Endothelial cell of umbilical vein (primary cell): ENCODE data around the gene LSP1. TPM values are rescaled to one million over a fixed set of nuclear protein-coding genes. Genes with fewer than 3 reads are reported as not detected.

Source experiments
- BruUV-seq: library from RNA; stranded (reverse); fragments of 400-500 nt; replicated peaks from 2 replicates; lab custom pipeline; 2021; lab: Mats Ljungman, UMichigan
- CTCF ChIA-PET: fragments of 300-600, 350-600 bp; sonication (Branson Sonifier 250); formaldehyde crosslinking; loops from one replicate; lab custom pipeline; 2021; ENCODE audit warnings: antibody characterized with exemption, inconsistent platforms; lab: Charles Lee
- POLR2A ChIA-PET: fragments of 300-600, 350-600 bp; sonication (Branson Sonifier 250); formaldehyde crosslinking; loops from one replicate; lab custom pipeline; 2021; ENCODE audit warnings: antibody characterized with exemption, inconsistent platforms; lab: Charles Lee
- DNase-seq: peaks from one replicate; pipeline ENCODE4 v3.0.0-alpha.2; 2011; ENCODE audit warnings: low read depth, low spot score
- FAIRE-seq: peaks from 2 replicates; lab custom pipeline; 2011; peaks lifted over from hg19 to GRCh38; lab: Jason Lieb, UNC
- H2AFZ ChIP-seq: 2 replicates; pipeline ENCODE4 v1.6.0; 2012; ENCODE audit warnings: low read depth, low read length, control low read depth, inconsistent platforms
- H3K27ac ChIP-seq: 2 replicates; pipeline ENCODE4 v1.5.1; 2011; ENCODE audit warnings: low read depth, mild to moderate bottlenecking, control low read depth, low read length, moderate library complexity; ENCODE audit not compliant: insufficient read depth
- H3K27me3 ChIP-seq, 2 experiments: 2 replicates each; pipeline versions ENCODE4 v1.6.0 to v1.6.1; 2011; ENCODE audit warnings: low read length in 2 of 2, mixed read lengths in 1 of 2; ENCODE audit not compliant: control insufficient read depth in 2 of 2, insufficient read depth in 2 of 2
- H3K36me3 ChIP-seq, 2 experiments: 2 replicates in 1 of 2; 3 replicates in 1 of 2; pipeline ENCODE4 v1.5.1; 2011; ENCODE audit warnings: low read length in 2 of 2, mild to moderate bottlenecking in 1 of 2, moderate library complexity in 1 of 2; ENCODE audit not compliant: control insufficient read depth in 2 of 2, insufficient read depth in 2 of 2; ENCODE audit errors: extremely low read depth in 1 of 2
- H3K4me1 ChIP-seq: 3 replicates; pipeline ENCODE4 v1.5.1; 2011; ENCODE audit warnings: mild to moderate bottlenecking, low read length; ENCODE audit not compliant: control insufficient read depth, insufficient read depth; ENCODE audit errors: extremely low read depth
- H3K4me2 ChIP-seq: 2 replicates; pipeline ENCODE4 v1.6.1; 2011; ENCODE audit warnings: low read length, control low read depth, mixed read lengths; ENCODE audit not compliant: insufficient read depth
- H3K4me3 ChIP-seq, 3 experiments: fragments of 200-600 bp in 1 of 3; sonication (generic), shearing (Covaris generic) in 1 of 3; replicated peaks in 1 of 3; 2 replicates each; pipeline ENCODE4 v1.5.1; 2011 to 2016; ENCODE audit warnings: control low read depth in 3 of 3, low read length in 3 of 3, mild to moderate bottlenecking in 2 of 3, inconsistent platforms in 1 of 3, low read depth in 1 of 3, moderate library complexity in 1 of 3; ENCODE audit not compliant: insufficient read depth in 1 of 3
- H3K79me2 ChIP-seq: 2 replicates; pipeline ENCODE4 v1.6.0; 2012; ENCODE audit warnings: low read length, inconsistent platforms; ENCODE audit not compliant: control insufficient read depth, insufficient read depth
- H3K9ac ChIP-seq: replicated peaks from 2 replicates; pipeline ENCODE3; 2011; ENCODE audit warnings: low read length, control low read depth; ENCODE audit not compliant: insufficient read depth; ENCODE audit errors: extremely low read depth
- H3K9me1 ChIP-seq: replicated peaks from 3 replicates; pipeline ENCODE4 v1.6.0; 2011; ENCODE audit warnings: mild to moderate bottlenecking, low read length; ENCODE audit not compliant: control insufficient read depth, insufficient read depth; ENCODE audit errors: extremely low read depth
- H3K9me3 ChIP-seq: replicated peaks from 2 replicates; pipeline ENCODE4 v1.5.1; 2012; ENCODE audit warnings: low read length, inconsistent platforms; ENCODE audit not compliant: control insufficient read depth, insufficient read depth
- H4K20me1 ChIP-seq: replicated peaks from 2 replicates; pipeline ENCODE3; 2011; ENCODE audit warnings: mild to moderate bottlenecking, low read length; ENCODE audit not compliant: control insufficient read depth, insufficient read depth; ENCODE audit errors: extremely low read depth
- CTCF ChIP-seq, 2 donors: IDR thresholded peaks; 1 replicate in 1 of 2; 2 replicates in 1 of 2; pipeline ENCODE4 v1.5.1; 2011; ENCODE audit warnings: low read length in 2 of 2, mild to moderate bottlenecking in 2 of 2, moderate library complexity in 2 of 2, control low read depth in 1 of 2, inconsistent platforms in 1 of 2, low read depth in 1 of 2; ENCODE audit not compliant: insufficient read depth in 1 of 2; ENCODE audit errors: extremely low read depth in 1 of 2
- EZH2 ChIP-seq: IDR thresholded peaks from 2 replicates; pipeline ENCODE4 v1.6.1; 2012; ENCODE audit warnings: borderline replicate concordance, low read depth, mild to moderate bottlenecking, moderate library complexity, low read length, inconsistent platforms; ENCODE audit not compliant: severe bottlenecking
- FOS ChIP-seq: IDR thresholded peaks from 2 replicates; pipeline ENCODE4 v1.6.1; 2011; ENCODE audit warnings: mild to moderate bottlenecking, low read length, moderate library complexity, borderline replicate concordance; ENCODE audit not compliant: insufficient read depth
- GATA2 ChIP-seq: IDR thresholded peaks from 2 replicates; pipeline ENCODE4 v1.7.0; 2011; ENCODE audit warnings: low read depth, mild to moderate bottlenecking, moderate library complexity, mixed read lengths, low read length; ENCODE audit not compliant: insufficient read length, insufficient read depth
- JUN ChIP-seq: IDR thresholded peaks from 2 replicates; pipeline ENCODE4 v1.6.1; 2011; ENCODE audit warnings: borderline replicate concordance, low read depth; ENCODE audit not compliant: insufficient read length, insufficient read depth
- MYC ChIP-seq: IDR thresholded peaks from one replicate; pipeline ENCODE4 v1.6.1; 2011; ENCODE audit warnings: mild to moderate bottlenecking, low read depth, low read length
- POLR2A ChIP-seq: IDR thresholded peaks from 2 replicates; pipeline ENCODE4 v1.6.1; 2012; ENCODE audit warnings: low read depth, mild to moderate bottlenecking, control low read depth, low read length
- POLR2AphosphoS5 ChIP-seq: IDR thresholded peaks from 2 replicates; pipeline ENCODE4 v1.6.1; 2012; ENCODE audit warnings: low read depth, mild to moderate bottlenecking, control low read depth, low read length, moderate library complexity; ENCODE audit not compliant: insufficient read depth
- dilution Hi-C: fragments of 300-500 bp; cut with MboI; formaldehyde crosslinking; loops from one replicate; pipeline ENCODE4 v1.15.0; 2019; ENCODE audit warnings: low sequenced_read_pairs; ENCODE audit not compliant: extremely low pct_ligation_motif_present
- intact Hi-C: fragments of 100-400 bp; cut with micrococcal nuclease; formaldehyde crosslinking; loops from one replicate; pipeline ENCODE4 v1.10.0; 2022
- polyA plus RNA-seq, 4 experiments: library from polyadenylated mRNA; depleted of rRNA in 3 of 4; stranded (reverse) in 3 of 4; unstranded in 1 of 4; fragments of >200 nt; gene quantifications; 2 replicates each; pipeline versions ENCODE4 v1.2.1 to v1.2.3, GENCODE V29; 2011 to 2012; ENCODE audit warnings: missing spikeins in 1 of 4
- total RNA-seq: library from RNA; stranded (reverse); gene quantifications from 2 replicates; pipeline ENCODE4 v1.2.3, GENCODE V29; 2021
- TF ChIP-seq, protein P1 (sequence below): IDR thresholded peaks from 2 replicates; pipeline ENCODE4 v1.6.1; 2011; ENCODE audit not compliant: insufficient read depth, insufficient read length

Gene LSP1
- total and polyA plus RNA-seq, 2 donors (not counting 3 experiments of a cell fraction or from before 2014, with no cell fraction given), result not detected

GRCh38 chr11:1852271-1852876, 510 bp upstream of the LSP1 start:
- H3K27me3 ChIP-seq, result no peaks in the 10 kb centered on the region
- no peaks in the 10 kb centered on the region for H3K9me1 ChIP-seq
- FAIRE-seq (no peak), DNase-seq (no peak)
- H4K20me1 ChIP-seq, result no peaks in the 10 kb centered on the region
- H3K27ac ChIP-seq, result no peak overlapping the region
- TF ChIP-seq POLR2AphosphoS5, result no peak
- no peak for TF ChIP-seq FOS
- TF ChIP-seq CTCF (IDR thresholded peaks at IDR 0.05; ENCODE audit: extremely low read depth in 1 of 2, insufficient read depth in 1 of 2, low read depth in 1 of 2, low read length in 2 of 2), result no peak
- TF ChIP-seq POLR2A, result no peak
- TF ChIP-seq, protein P1, sequence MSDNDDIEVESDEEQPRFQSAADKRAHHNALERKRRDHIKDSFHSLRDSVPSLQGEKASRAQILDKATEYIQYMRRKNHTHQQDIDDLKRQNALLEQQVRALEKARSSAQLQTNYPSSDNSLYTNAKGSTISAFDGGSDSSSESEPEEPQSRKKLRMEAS, result no peak
- TF ChIP-seq MYC, result no peak
- TF ChIP-seq JUN, result no peak
- no peak for TF ChIP-seq EZH2
- no peak for TF ChIP-seq GATA2
- H3K4me2 ChIP-seq, result no peak overlapping the region
- CTCF ChIA-PET, result interaction anchor here (1.1 to 2.0 kb wide), 2 partner anchors 30 to 299 kb away, joined by 5 to 6 read pairs; no protein-coding TSS in a partner anchor
- intact Hi-C loops, result no loop called here
- BruUV-seq, result no TSS peak
- H3K4me1 ChIP-seq, result no peaks in the 10 kb centered on the region
- H2AFZ ChIP-seq, result no peak overlapping the region
- no peaks in the 10 kb centered on the region for H3K79me2 ChIP-seq
- dilution Hi-C loops, result no loop called here
- POLR2A ChIA-PET, result no interaction called here
- no peak overlapping the region for H3K4me3 ChIP-seq
- H3K9ac ChIP-seq, result no peak overlapping the region
- H3K9me3 ChIP-seq, result no peaks in the 10 kb centered on the region
- H3K36me3 ChIP-seq, result no peaks in the 10 kb centered on the region
